ENCODE results near the gene OR12D2. TPM values are rescaled to one million over a fixed set of nuclear protein-coding genes. Genes with fewer than 3 reads are reported as not detected.
"Not testable (repeated sequence)": the region's sequence is repeated elsewhere in the genome, so short reads cannot be mapped to it uniquely, and the experiment has no call there.

OR12D2 gene
- total RNA-seq, 2 donors from 2014 or later = not detected

GRCh38 chr6:29424575-29424974 lies 29.1 kb downstream of the OR12D2 start:
- H3K9me3 Mint-ChIP-seq = peaks cover 2% of the 10 kb centered on the region in 2 donors
- no peak overlapping the region for H3K4me3 Mint-ChIP-seq
- peaks cover 70% of the 10 kb centered on the region for H3K27me3 Mint-ChIP-seq (ENCODE audit: low read depth)
- peak; percentile 5 to 6 for DNase-seq
- H3K4me1 Mint-ChIP-seq (ENCODE audit: low read depth) = peaks cover 11% of the 10 kb centered on the region
- H3K27ac Mint-ChIP-seq = no peak overlapping the region
- peak; percentile 90 to 91 for ATAC-seq (replicated peaks in 1 of 2)
- H3K36me3 Mint-ChIP-seq (ENCODE audit: insufficient read depth in 2 of 2) = peaks cover 0 to 2% of the 10 kb centered on the region in 2 donors

GRCh38 chr6:29425075-29425474 lies 29.6 kb downstream of the OR12D2 start:
- H3K4me3 Mint-ChIP-seq = no peak overlapping the region
- peaks cover 0 to 2% of the 10 kb centered on the region in 2 donors for H3K36me3 Mint-ChIP-seq (ENCODE audit: insufficient read depth in 2 of 2)
- peaks cover 11% of the 10 kb centered on the region for H3K4me1 Mint-ChIP-seq (ENCODE audit: low read depth)
- DNase-seq = no peak
- H3K9me3 Mint-ChIP-seq = peaks cover 2% of the 10 kb centered on the region in 2 donors
- no peak for ATAC-seq (replicated peaks in 1 of 2)
- H3K27me3 Mint-ChIP-seq (ENCODE audit: low read depth) = peaks cover 69% of the 10 kb centered on the region
- no peak overlapping the region for H3K27ac Mint-ChIP-seq

GRCh38 chr6:29426654-29427053 lies 31.2 kb downstream of the OR12D2 start:
- no peak for DNase-seq
- H3K9me3 Mint-ChIP-seq = peaks cover 2% of the 10 kb centered on the region in 2 donors
- no peak overlapping the region for H3K27ac Mint-ChIP-seq
- H3K36me3 Mint-ChIP-seq (ENCODE audit: insufficient read depth in 2 of 2) = peaks cover 0 to 2% of the 10 kb centered on the region in 2 donors
- peaks cover 11% of the 10 kb centered on the region for H3K4me1 Mint-ChIP-seq (ENCODE audit: low read depth)
- H3K4me3 Mint-ChIP-seq = no peak overlapping the region
- ATAC-seq (replicated peaks in 1 of 2) = no peak
- H3K27me3 Mint-ChIP-seq (ENCODE audit: low read depth) = peaks cover 64% of the 10 kb centered on the region

- DNase-seq; ATAC-seq (replicated peaks in 1 of 2); H3K27ac Mint-ChIP-seq; H3K9me3 Mint-ChIP-seq; H3K36me3 Mint-ChIP-seq (ENCODE audit: insufficient read depth in 2 of 2); H3K4me1 Mint-ChIP-seq (ENCODE audit: low read depth); H3K4me3 Mint-ChIP-seq: not testable (repeated sequence)
- peaks cover 59% of the 10 kb centered on the region for H3K27me3 Mint-ChIP-seq (ENCODE audit: low read depth)
These were observed 41.3 kb downstream of the OR12D2 start for GRCh38 chr6:29436730-29437129.

- no peak within 1 kb of the TSS for H3K4me3 Mint-ChIP-seq
- peaks cover 0 to 2% of the 10 kb centered on the region in 2 donors for H3K36me3 Mint-ChIP-seq (ENCODE audit: insufficient read depth in 2 of 2)
- peaks cover 44% of the 10 kb centered on the region for H3K27me3 Mint-ChIP-seq (ENCODE audit: low read depth)
- no peak for DNase-seq
- no peak for ATAC-seq (replicated peaks in 1 of 2)
- H3K27ac Mint-ChIP-seq = no peak within 1 kb of the TSS
- H3K9me3 Mint-ChIP-seq = no peaks in the 10 kb centered on the region
- no peaks in the 10 kb centered on the region for H3K4me1 Mint-ChIP-seq (ENCODE audit: low read depth)
These were observed 43.6 kb downstream of the OR12D2 start, which contains the start of gene OR10C1 for GRCh38 chr6:29439006-29439405. Gene OR10C1 (plus strand): TSS chr6:29439306. CDS start chr6:29440016, 710 bp downstream.

GRCh38 chr6:29442719-29443118 lies 47.3 kb downstream of the OR12D2 start:
- Mint-ChIP-seq H3K36me3 (ENCODE audit: insufficient read depth in 2 of 2) (peaks cover 0 to 2% of the 10 kb centered on the region in 2 donors), H3K27me3 (ENCODE audit: low read depth) (peaks cover 54% of the 10 kb centered on the region), H3K4me3 (no peak overlapping the region), H3K9me3 (peaks cover 2 to 4% of the 10 kb centered on the region in 2 donors), H3K27ac (no peak overlapping the region), H3K4me1 (ENCODE audit: low read depth) (no peaks in the 10 kb centered on the region)
- ATAC-seq (replicated peaks in 1 of 2) = no peak
- no peak for DNase-seq

GRCh38 chr6:29444031-29444430 lies 48.6 kb downstream of the OR12D2 start:
- not testable (repeated sequence) for DNase-seq; H3K4me1 Mint-ChIP-seq (ENCODE audit: low read depth); H3K4me3 Mint-ChIP-seq; H3K9me3 Mint-ChIP-seq; H3K27ac Mint-ChIP-seq; H3K36me3 Mint-ChIP-seq (ENCODE audit: insufficient read depth in 2 of 2); ATAC-seq (replicated peaks in 1 of 2)
- H3K27me3 Mint-ChIP-seq (ENCODE audit: low read depth) = peaks cover 47% of the 10 kb centered on the region

Other genes with a start within 250 kb of the OR12D2 start
- not detected for gene OR2J2, start 224.7 kb upstream of the OR12D2 start, total RNA-seq
- gene OR14J1, start 93.9 kb upstream of the OR12D2 start, total RNA-seq = not detected
- not detected for gene OR5V1, start 26.8 kb upstream of the OR12D2 start, total RNA-seq
- gene OR12D3, start 20.3 kb upstream of the OR12D2 start, total RNA-seq = not detected
- gene OR12D1, start 19.3 kb downstream of the OR12D2 start, total RNA-seq = not detected
- not detected for gene OR10C1, start 43.7 kb downstream of the OR12D2 start, total RNA-seq
- gene OR11A1, start 61.4 kb downstream of the OR12D2 start, total RNA-seq = not detected
- not detected for gene OR2H1, start 61.5 kb downstream of the OR12D2 start, total RNA-seq
- gene MAS1L, start 92.3 kb downstream of the OR12D2 start, total RNA-seq = not detected
- gene UBD, start 164.1 kb downstream of the OR12D2 start, total RNA-seq = 1 to 10 TPM; 1.3 to 2.1 TPM
- gene OR2H2, start 189.5 kb downstream of the OR12D2 start, total RNA-seq = not detected
- gene GABBR1, start 237.6 kb downstream of the OR12D2 start, total RNA-seq = 10 to 100 TPM; 21.7 to 26.6 TPM

All from activated T-cell treated with anti-CD3 and anti-CD28 coated beads, Interleukin-2, amount 50 U/mL, for 72 hours (primary cell).